ENCODE results near the gene NNAT.

NNAT gene

GRCh38 chr20:37502654-37503053 is 18.4 kb upstream of the NNAT start:
- DNase-seq (ENCODE audit: low read depth) = no peak

DNA sequence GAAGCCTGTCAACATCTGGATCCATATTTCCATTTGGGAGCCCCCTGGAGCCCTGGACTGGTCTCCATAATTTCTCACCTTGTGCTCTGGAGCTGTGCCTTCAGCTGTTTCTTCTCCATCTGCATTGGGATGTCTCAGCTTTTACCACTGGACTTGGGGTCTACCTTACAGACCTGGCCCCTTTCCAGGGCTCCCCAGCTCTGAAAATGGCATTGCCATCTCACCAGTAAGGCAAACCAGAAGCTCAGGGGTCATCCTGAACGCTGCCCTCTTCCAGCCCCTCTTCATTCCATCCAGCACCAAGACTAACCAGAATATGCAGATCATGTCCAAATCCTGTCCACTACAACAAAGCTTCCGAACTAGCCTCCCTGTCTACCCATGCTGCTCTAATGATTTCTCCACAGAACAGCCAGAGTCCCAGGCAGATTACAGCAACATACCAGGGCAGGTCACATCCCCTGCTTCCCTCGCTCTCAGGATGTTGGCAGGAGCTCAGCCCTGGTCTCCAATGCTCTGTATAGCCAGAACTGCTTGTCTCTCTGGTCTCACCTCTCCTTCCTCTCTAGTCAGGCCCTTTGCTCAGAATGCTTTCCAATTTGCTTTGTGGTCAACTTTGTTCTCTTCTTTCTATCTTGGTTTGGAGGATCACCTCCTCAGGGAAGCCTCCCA is 17.7 kb upstream of the NNAT start:
- no peak for DNase-seq (ENCODE audit: low read depth)

GRCh38 chr20:37504404-37505096 is 16.5 kb upstream of the NNAT start:
- peak; percentile 24 for DNase-seq (ENCODE audit: low read depth)

DNA sequence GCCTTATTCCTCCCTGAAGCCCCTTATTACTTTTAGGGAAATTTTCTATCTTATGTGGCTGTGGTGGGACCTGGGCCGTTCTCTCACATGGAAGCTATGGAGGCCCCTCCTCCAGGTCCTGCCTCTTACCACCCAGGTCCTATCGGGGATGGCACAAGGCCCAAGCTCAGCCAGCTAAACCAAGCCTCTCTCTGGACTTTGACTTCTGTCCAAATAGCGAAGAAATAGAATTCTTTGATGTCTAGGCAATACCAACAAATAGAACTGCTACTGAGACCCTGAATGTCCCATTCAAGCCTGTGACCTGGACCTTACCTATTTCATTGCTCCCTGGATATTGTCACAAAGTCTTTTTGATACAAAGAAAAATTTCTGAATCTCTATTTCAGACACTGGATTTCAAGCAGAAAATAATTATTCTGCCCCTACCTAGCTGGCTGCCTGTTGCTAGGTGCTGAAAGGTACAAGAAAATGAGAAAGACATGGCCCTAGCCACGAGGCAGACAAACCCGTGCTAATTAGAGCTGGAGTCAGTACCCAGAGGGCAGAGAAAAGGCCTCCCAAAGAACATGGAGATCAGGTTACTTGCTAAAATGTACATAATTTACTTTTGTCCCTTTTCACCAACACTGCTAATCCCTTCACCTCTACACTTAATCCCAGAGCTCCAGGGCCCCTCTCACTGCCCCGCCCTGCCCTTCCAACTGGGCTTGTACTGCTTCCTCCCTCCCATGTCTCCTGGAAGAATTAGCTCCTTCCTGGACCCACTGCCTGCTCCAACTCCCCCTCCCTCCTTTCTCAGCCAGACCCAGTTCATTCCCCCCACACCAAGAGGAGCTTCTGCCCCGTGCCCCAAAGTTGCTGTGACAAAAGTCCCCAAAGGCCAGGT is 15.5 kb upstream of the NNAT start:
- DNase-seq (ENCODE audit: low read depth) = no peak

DNA sequence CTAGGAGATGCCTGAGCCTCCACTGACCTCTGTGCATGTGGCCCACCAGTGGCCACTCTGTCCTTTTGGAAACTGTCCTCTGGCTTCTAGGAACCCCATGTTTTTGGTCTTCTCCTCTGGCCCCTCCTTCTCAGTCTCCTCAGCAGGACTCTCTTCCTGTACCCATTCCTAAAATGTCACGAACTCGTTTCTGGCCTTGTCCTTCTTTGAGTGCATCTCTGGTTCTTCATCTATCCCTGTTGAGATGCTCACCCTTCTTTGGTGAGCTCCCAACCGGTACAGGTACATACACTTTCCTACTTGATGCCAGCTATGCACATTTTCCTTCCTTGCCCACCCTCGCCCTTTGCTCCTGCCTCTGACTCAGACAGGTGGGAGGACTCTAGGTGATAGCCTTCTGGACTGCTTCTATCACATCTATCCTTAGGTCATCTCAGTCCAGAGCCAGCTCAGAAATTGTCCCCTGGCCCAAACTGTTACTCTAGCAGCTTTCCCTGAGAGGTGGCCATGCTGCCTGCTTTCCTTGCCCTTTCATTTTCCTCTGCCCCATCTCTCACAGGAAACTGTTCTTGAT is 14.8 kb upstream of the NNAT start:
- DNase-seq (ENCODE audit: low read depth) = no peak

DNA sequence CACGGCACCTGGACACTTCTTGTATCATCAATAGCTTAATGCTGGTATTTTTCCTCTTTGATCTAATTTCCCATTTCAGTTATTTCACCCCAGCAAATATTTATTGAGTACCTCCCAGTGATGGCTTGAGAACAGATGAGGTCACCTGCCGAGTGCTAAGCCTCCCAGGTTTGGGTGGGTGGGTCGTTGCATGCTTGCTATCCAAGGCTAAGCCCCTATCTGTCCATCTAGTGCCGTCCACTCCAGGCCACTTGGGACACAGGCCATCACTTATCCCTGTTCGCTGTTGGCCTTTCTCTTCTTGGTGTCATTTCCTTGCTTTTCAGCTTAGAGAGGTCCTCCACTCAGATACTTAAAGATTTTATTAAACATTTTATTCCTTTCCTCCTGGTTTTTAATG is 10.8 kb upstream of the NNAT start:
- no peak for DNase-seq (ENCODE audit: low read depth)

DNA sequence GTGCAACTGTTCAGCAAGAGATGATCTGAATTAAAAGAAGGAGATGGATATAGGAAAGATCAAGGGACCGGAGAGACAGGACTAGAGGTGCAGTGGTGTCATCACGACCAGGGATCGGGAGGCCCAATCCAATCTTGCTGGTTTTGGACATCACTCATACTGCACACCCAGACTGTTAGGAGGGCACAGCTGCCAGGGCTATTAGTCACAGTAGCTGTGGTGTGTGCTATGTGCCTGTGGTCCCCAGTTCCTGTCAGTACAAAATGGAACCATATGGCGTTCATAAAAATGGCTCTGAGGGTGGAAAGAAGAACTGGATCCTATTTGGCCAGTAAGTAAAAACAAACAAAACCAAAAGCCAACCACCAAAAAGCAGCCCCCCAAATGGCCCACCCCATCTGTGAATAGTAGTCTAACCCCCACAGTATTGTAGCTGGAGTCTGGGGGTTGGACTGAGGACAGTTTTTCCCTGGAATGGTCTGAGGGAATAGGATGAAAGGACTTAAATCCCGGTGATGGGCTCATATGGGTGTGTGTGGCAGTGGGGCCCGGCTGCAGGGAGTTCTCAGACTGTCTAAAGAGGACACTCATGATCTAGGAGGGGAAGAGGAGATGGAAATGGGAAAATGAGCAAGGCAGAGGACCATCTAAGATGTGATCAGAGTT is 9.3 kb upstream of the NNAT start:
- peak; percentile 95 for DNase-seq (ENCODE audit: low read depth)

GRCh38 chr20:37513779-37514359 is 7.2 kb upstream of the NNAT start:
- no peak for DNase-seq (ENCODE audit: low read depth)

DNA sequence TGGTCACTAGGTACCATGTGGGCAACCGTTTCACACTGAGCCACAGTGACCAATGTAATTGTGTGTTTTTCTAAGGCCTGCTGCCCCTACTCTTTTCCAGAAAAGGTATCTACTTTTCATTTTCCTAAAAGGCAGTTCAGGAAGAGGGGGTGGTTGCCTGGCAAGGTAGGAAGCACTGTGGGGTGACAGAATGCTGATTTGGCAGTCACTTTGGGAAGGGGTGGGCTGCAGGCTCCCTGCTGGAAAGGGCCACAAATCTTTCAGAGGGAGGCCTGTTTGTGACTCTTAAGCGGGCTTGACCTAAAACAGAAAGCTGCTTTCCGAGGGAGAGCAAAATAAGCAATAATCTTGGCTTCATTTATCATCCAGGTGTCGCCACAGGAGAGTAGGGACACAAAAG is 5.2 kb upstream of the NNAT start:
- DNase-seq (ENCODE audit: low read depth) = no peak

GRCh38 chr20:37516811-37517750 is 4.0 kb upstream of the NNAT start:
- DNase-seq (ENCODE audit: low read depth) = peak; percentile 79

- no peak for DNase-seq (ENCODE audit: low read depth)
Measured at GRCh38 chr20:37518059-37518458, 3.0 kb upstream of the NNAT start.

- no peak for DNase-seq (ENCODE audit: low read depth)
Measured at GRCh38 chr20:37518606-37519507, 2.2 kb upstream of the NNAT start.

GRCh38 chr20:37519508-37520418 is 1.3 kb upstream of the NNAT start:
- DNase-seq (ENCODE audit: low read depth) = no peak

DNA sequence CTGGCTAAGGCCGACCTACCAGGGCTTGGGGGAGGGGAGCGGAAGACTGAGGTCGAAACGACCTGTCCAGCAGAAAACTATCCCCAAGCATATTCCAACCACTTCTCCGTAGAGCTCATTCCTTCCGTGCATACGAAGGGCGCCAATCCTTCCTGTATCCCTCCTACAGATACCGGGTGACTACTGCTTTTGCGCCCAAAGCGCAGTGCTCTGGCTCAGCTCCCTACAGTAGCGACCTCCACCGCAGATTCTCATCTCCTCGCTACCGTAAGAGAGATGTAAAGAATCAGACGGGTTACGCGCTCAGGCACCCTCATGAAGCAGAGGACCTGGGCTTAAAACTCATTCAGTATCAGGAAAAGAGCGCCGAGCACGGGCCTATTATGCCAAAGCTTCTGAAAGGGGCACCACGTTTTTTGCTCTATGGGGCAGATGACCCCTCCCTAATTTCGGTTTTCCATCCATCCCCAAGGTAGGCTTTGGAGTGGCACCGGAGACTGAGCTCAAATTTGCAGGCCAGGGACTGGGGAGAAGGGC is 563 bp upstream of the NNAT start:
- no peak for DNase-seq (ENCODE audit: low read depth)

DNA sequence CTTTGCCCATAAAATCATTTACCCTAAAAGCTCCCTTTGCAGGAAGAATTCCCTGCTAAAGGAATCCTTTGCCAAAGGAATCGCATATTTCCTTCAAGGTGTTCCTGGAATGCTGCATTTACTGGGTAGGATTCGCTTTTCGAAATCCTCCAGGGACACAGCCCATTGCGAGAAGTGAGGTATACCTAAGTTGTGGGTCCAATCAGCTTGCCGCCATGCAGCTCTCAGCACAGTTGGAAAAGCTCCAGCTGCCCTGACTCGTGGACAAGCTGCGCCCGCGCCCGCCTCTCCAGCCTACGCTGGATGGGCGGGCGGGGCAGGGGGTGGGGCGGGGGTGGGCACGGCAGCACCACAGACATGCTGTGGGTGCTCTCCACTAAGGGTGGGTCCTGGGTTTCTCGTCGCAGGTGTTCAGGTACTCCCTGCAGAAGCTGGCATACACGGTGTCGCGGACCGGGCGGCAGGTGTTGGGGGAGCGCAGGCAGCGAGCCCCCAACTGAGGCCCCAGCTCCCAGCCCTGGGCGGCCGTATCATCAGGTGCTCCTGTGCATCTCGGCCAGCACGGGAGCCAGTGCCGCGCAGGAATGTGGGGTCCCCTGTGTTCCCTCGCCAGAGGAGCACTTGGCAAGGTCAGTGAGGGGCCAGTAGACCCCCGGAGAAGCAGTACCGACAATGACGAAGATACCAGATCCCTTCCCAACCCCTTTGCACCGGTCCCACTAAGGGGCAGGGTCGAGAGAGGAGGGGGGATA is 1.4 kb downstream of the NNAT start:
- DNase-seq (ENCODE audit: low read depth) = no peak

GRCh38 chr20:37523012-37523391 is 2.0 kb downstream of the NNAT start:
- no peak for DNase-seq (ENCODE audit: low read depth)

Data from EH (cell line).